Measurements from ENCODE around the gene GUCY1B1. TPM values are rescaled to one million over a fixed set of nuclear protein-coding genes. Genes with fewer than 3 reads are reported as not detected.

The GUCY1B1 gene
- total and polyA plus RNA-seq, 2 donors: 8.0 to 34.5 TPM

GRCh38 chr4:155772459-155773195 lies 13.8 kb downstream of the GUCY1B1 start:
- no peak for DNase-seq (ENCODE audit: extremely low spot score)
- H3K36me3 ChIP-seq (ENCODE audit: insufficient read depth): no peaks in the 10 kb centered on the region
- H3K4me3 ChIP-seq (ENCODE audit: low read depth, low read length): no peak overlapping the region
- no peak overlapping the region for H3K27ac ChIP-seq (ENCODE audit: low read depth)
- WGBS: 92% methylated on average over 8 of the region's 8 CpGs
- no peaks in the 10 kb centered on the region for H3K4me1 ChIP-seq (ENCODE audit: insufficient read depth)

GRCh38 chr4:155773196-155773800 lies 14.5 kb downstream of the GUCY1B1 start:
- Histone ChIP-seq H3K4me1 (ENCODE audit: insufficient read depth) (no peaks in the 10 kb centered on the region), H3K4me3 (ENCODE audit: low read depth, low read length) (no peak overlapping the region), H3K36me3 (ENCODE audit: insufficient read depth) (no peaks in the 10 kb centered on the region), H3K27ac (ENCODE audit: low read depth) (no peak overlapping the region)
- no peak for DNase-seq (ENCODE audit: extremely low spot score)
- 90% methylated on average over 4 of the region's 4 CpGs for WGBS

GRCh38 chr4:155774033-155774432 lies 15.2 kb downstream of the GUCY1B1 start:
- H3K27ac ChIP-seq (ENCODE audit: low read depth): no peak overlapping the region
- no peak for DNase-seq (ENCODE audit: extremely low spot score)
- H3K36me3 ChIP-seq (ENCODE audit: insufficient read depth): no peaks in the 10 kb centered on the region
- H3K4me1 ChIP-seq (ENCODE audit: insufficient read depth): no peaks in the 10 kb centered on the region
- H3K4me3 ChIP-seq (ENCODE audit: low read depth, low read length): no peak overlapping the region
- WGBS: 87% methylated on average over 4 of the region's 4 CpGs

- no peaks in the 10 kb centered on the region for H3K36me3 ChIP-seq (ENCODE audit: insufficient read depth)
- no peak overlapping the region for H3K27ac ChIP-seq (ENCODE audit: low read depth)
- H3K4me1 ChIP-seq (ENCODE audit: insufficient read depth): no peaks in the 10 kb centered on the region
- WGBS: 38% methylated on average over 3 of the region's 3 CpGs
- no peak overlapping the region for H3K4me3 ChIP-seq (ENCODE audit: low read depth, low read length)
- no peak for DNase-seq (ENCODE audit: extremely low spot score)
Observed at GRCh38 chr4:155777971-155778735, 19.3 kb downstream of the GUCY1B1 start.

- no peaks in the 10 kb centered on the region for H3K36me3 ChIP-seq (ENCODE audit: insufficient read depth)
- no peak for DNase-seq (ENCODE audit: extremely low spot score)
- no peaks in the 10 kb centered on the region for H3K4me1 ChIP-seq (ENCODE audit: insufficient read depth)
- H3K27ac ChIP-seq (ENCODE audit: low read depth): no peak overlapping the region
- H3K4me3 ChIP-seq (ENCODE audit: low read depth, low read length): no peak overlapping the region
- WGBS: 53% methylated on average over 1 of the region's 1 CpG
Observed at GRCh38 chr4:155780775-155781174, 22.0 kb downstream of the GUCY1B1 start.

GRCh38 chr4:155781249-155781831 lies 22.5 kb downstream of the GUCY1B1 start:
- Histone ChIP-seq H3K27ac (ENCODE audit: low read depth) (no peak overlapping the region), H3K4me3 (ENCODE audit: low read depth, low read length) (no peak overlapping the region), H3K4me1 (ENCODE audit: insufficient read depth) (no peaks in the 10 kb centered on the region), H3K36me3 (ENCODE audit: insufficient read depth) (no peaks in the 10 kb centered on the region)
- no peak for DNase-seq (ENCODE audit: extremely low spot score)
- 94% methylated on average over 4 of the region's 4 CpGs for WGBS

- 66% methylated on average over 1 of the region's 1 CpG for WGBS
- no peak overlapping the region for H3K27ac ChIP-seq (ENCODE audit: low read depth)
- H3K4me1 ChIP-seq (ENCODE audit: insufficient read depth): no peaks in the 10 kb centered on the region
Observed at GRCh38 chr4:155784637-155785036, 25.8 kb downstream of the GUCY1B1 start.

GRCh38 chr4:155785828-155786227 lies 27.0 kb downstream of the GUCY1B1 start:
- no peak overlapping the region for H3K4me3 ChIP-seq (ENCODE audit: low read depth, low read length)
- 83% methylated on average over 1 of the region's 1 CpG for WGBS
- no peak overlapping the region for H3K27ac ChIP-seq (ENCODE audit: low read depth)
- H3K36me3 ChIP-seq (ENCODE audit: insufficient read depth): no peaks in the 10 kb centered on the region
- no peaks in the 10 kb centered on the region for H3K4me1 ChIP-seq (ENCODE audit: insufficient read depth)
- DNase-seq (ENCODE audit: extremely low spot score): no peak

More at GRCh38 chr4:155784637-155785036, 25.8 kb downstream of the GUCY1B1 start:
- Histone ChIP-seq H3K36me3 (ENCODE audit: insufficient read depth) (no peaks in the 10 kb centered on the region), H3K4me3 (ENCODE audit: low read depth, low read length) (no peak overlapping the region)
- no peak for DNase-seq (ENCODE audit: extremely low spot score)

- 22% methylated on average over 5 of the region's 5 CpGs for WGBS
- DNase-seq (ENCODE audit: extremely low spot score): no peak
- no peak overlapping the region for H3K27ac ChIP-seq (ENCODE audit: low read depth)
- H3K4me3 ChIP-seq (ENCODE audit: low read depth, low read length): no peak overlapping the region
- no peaks in the 10 kb centered on the region for H3K36me3 ChIP-seq (ENCODE audit: insufficient read depth)
- no peaks in the 10 kb centered on the region for H3K4me1 ChIP-seq (ENCODE audit: insufficient read depth)
Observed at GRCh38 chr4:155787113-155787710, 28.4 kb downstream of the GUCY1B1 start.

GRCh38 chr4:155789391-155789790 lies 30.6 kb downstream of the GUCY1B1 start:
- H3K27ac ChIP-seq (ENCODE audit: low read depth): no peak overlapping the region
- WGBS: 51% methylated on average over 6 of the region's 6 CpGs
- H3K4me3 ChIP-seq (ENCODE audit: low read depth, low read length): no peak overlapping the region
- no peak for DNase-seq (ENCODE audit: extremely low spot score)
- no peaks in the 10 kb centered on the region for H3K4me1 ChIP-seq (ENCODE audit: insufficient read depth)
- H3K36me3 ChIP-seq (ENCODE audit: insufficient read depth): no peaks in the 10 kb centered on the region

- no peaks in the 10 kb centered on the region for H3K36me3 ChIP-seq (ENCODE audit: insufficient read depth)
- no peaks in the 10 kb centered on the region for H3K4me1 ChIP-seq (ENCODE audit: insufficient read depth)
- no peak overlapping the region for H3K4me3 ChIP-seq (ENCODE audit: low read depth, low read length)
- WGBS: 78% methylated on average over 3 of the region's 3 CpGs
- H3K27ac ChIP-seq (ENCODE audit: low read depth): no peak overlapping the region
- DNase-seq (ENCODE audit: extremely low spot score): no peak
Observed at GRCh38 chr4:155789982-155790381, 31.2 kb downstream of the GUCY1B1 start.

- Histone ChIP-seq H3K4me1 (ENCODE audit: insufficient read depth) (no peaks in the 10 kb centered on the region), H3K4me3 (ENCODE audit: low read depth, low read length) (no peak overlapping the region), H3K27ac (ENCODE audit: low read depth) (no peak overlapping the region), H3K36me3 (ENCODE audit: insufficient read depth) (no peaks in the 10 kb centered on the region)
- no peak for DNase-seq (ENCODE audit: extremely low spot score)
- WGBS: 89% methylated on average over 1 of the region's 1 CpG
Observed at GRCh38 chr4:155794589-155795236, 35.9 kb downstream of the GUCY1B1 start.

- WGBS: 65% methylated on average over 3 of the region's 3 CpGs
- H3K4me1 ChIP-seq (ENCODE audit: insufficient read depth): no peaks in the 10 kb centered on the region
- DNase-seq (ENCODE audit: extremely low spot score): no peak
- no peak overlapping the region for H3K27ac ChIP-seq (ENCODE audit: low read depth)
- no peak overlapping the region for H3K4me3 ChIP-seq (ENCODE audit: low read depth, low read length)
- H3K36me3 ChIP-seq (ENCODE audit: insufficient read depth): no peaks in the 10 kb centered on the region
Observed at GRCh38 chr4:155795991-155796390, 37.2 kb downstream of the GUCY1B1 start.
